ENCODE measurements around the gene OVAAL.

GRCh38 chr1:180595966-180596365, 37.2 kb downstream of the OVAAL start:
- TF ChIP-seq EZH2 (IDR thresholded peaks at IDR 0.05; ENCODE audit: borderline replicate concordance, control insufficient read depth, low read depth, low read length) (no peak), RELB (IDR thresholded peaks at IDR 0.05; ENCODE audit: low read depth) (no peak), CTCF (IDR thresholded peaks at IDR 0.05 in 2 of 3, conservative IDR thresholded peaks at IDR 0.05 in 1 of 3; ENCODE audit: control insufficient read depth in 2 of 3, extremely low read depth in 1 of 3, insufficient read depth in 1 of 3, low read depth in 3 of 3, low read length in 3 of 3) (no peak), USF1 (IDR thresholded peaks at IDR 0.05; ENCODE audit: borderline replicate concordance, extremely low read length, insufficient read depth, low read depth, low read length) (no peak), MAX (IDR thresholded peaks at IDR 0.05; ENCODE audit: low read depth, low read length) (no peak)
